ENCODE data around the gene PRSS1.
"Not testable (repeated sequence)": the region's sequence is repeated elsewhere in the genome, so short reads cannot be mapped to it uniquely, and the experiment has no call there.

PRSS1 gene

GRCh38 chr7:142745091-142745635 lies 4.1 kb upstream of the PRSS1 start:
- CTCF ChIA-PET: no interaction called here
- H3K4me3 ChIP-seq (ENCODE audit: low read depth, low read length): no peak overlapping the region
- TF ChIP-seq, protein P1, sequence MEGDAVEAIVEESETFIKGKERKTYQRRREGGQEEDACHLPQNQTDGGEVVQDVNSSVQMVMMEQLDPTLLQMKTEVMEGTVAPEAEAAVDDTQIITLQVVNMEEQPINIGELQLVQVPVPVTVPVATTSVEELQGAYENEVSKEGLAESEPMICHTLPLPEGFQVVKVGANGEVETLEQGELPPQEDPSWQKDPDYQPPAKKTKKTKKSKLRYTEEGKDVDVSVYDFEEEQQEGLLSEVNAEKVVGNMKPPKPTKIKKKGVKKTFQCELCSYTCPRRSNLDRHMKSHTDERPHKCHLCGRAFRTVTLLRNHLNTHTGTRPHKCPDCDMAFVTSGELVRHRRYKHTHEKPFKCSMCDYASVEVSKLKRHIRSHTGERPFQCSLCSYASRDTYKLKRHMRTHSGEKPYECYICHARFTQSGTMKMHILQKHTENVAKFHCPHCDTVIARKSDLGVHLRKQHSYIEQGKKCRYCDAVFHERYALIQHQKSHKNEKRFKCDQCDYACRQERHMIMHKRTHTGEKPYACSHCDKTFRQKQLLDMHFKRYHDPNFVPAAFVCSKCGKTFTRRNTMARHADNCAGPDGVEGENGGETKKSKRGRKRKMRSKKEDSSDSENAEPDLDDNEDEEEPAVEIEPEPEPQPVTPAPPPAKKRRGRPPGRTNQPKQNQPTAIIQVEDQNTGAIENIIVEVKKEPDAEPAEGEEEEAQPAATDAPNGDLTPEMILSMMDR (IDR thresholded peaks at IDR 0.05; ENCODE audit: insufficient read depth, low read length, missing control alignments): no peak
- POLR2A ChIA-PET: no interaction called here
- no peak for DNase-seq (ENCODE audit: low read depth, low spot score)

DNA sequence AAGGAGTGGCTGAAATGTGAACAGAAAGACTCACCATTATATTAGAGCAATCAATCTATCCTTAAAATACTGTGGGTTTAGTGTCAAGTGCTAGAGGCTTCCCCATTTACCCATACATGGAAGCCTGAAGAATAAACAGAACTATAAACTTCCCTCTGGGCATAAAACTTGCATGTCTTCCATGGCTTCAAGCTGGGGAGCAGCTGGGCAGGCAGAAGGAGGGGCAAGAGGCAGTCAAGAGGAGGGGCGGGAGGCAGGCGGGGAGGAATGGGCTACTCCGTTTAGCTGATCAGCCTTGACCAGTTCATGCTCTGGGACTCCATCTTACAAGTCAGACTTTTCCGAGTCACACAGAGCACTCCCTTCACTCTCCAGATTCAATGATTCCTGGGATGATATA lies 3.5 kb upstream of the PRSS1 start:
- POLR2A ChIA-PET: no interaction called here
- CTCF ChIA-PET: no interaction called here
- DNase-seq (ENCODE audit: low read depth, low spot score): no peak
- no peak overlapping the region for H3K4me3 ChIP-seq (ENCODE audit: low read depth, low read length)
- TF ChIP-seq, protein P1 (IDR thresholded peaks at IDR 0.05; ENCODE audit: insufficient read depth, low read length, missing control alignments): no peak

- TF ChIP-seq, protein P1 (IDR thresholded peaks at IDR 0.05; ENCODE audit: insufficient read depth, low read length, missing control alignments): no peak
- DNase-seq (ENCODE audit: low read depth, low spot score): no peak
- POLR2A ChIA-PET: no interaction called here
- no peak overlapping the region for H3K4me3 ChIP-seq (ENCODE audit: low read depth, low read length)
- CTCF ChIA-PET: no interaction called here
Measured at GRCh38 chr7:142746264-142746663, 3.0 kb upstream of the PRSS1 start.

DNA sequence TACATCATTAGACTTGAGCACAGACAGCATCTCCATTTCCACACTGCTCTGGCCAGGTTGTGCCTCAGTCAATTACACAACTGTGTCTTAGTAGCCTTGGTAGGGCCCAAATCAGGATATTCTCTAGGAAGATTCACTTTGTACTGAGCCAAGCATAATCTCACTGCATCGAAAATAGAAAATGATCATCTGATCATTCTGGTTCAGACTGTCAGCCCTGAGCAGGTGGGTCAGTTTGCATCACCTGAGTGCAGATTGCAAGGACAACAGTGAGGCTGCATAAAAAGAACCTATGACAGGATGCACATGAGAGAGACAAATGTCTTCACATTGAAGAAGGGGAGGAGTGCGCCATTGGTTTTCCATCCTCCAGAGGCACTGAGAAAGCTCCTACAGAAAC lies 862 bp upstream of the PRSS1 start:
- POLR2A ChIA-PET, CTCF ChIA-PET: not testable (repeated sequence)

GRCh38 chr7:142750321-142750938 lies 1.2 kb downstream of the PRSS1 start:
- CTCF ChIA-PET: interaction anchor here (1.0 to 1.9 kb wide), 2 partner anchors 32 to 38 kb away, joined by 3 to 4 read pairs; no protein-coding TSS in a partner anchor

More for the DNA sequence above, 862 bp upstream of the PRSS1 start:
- DNase-seq (ENCODE audit: low read depth, low spot score); H3K4me3 ChIP-seq (ENCODE audit: low read depth, low read length): not testable (repeated sequence)

GRCh38 chr7:142751526-142752175 lies 2.4 kb downstream of the PRSS1 start:
- CTCF ChIA-PET; H3K4me3 ChIP-seq (ENCODE audit: low read depth, low read length); POLR2A ChIA-PET; DNase-seq (ENCODE audit: low read depth, low spot score): not testable (repeated sequence)

More at GRCh38 chr7:142750321-142750938, 1.2 kb downstream of the PRSS1 start:
- TF ChIP-seq, protein P1 (IDR thresholded peaks at IDR 0.05; ENCODE audit: insufficient read depth, low read length, missing control alignments): no peak
- POLR2A ChIA-PET: no interaction called here
- no peak overlapping the region for H3K4me3 ChIP-seq (ENCODE audit: low read depth, low read length)
- DNase-seq (ENCODE audit: low read depth, low spot score): no peak

- no peak for DNase-seq (ENCODE audit: low read depth, low spot score)
- ChIA-PET POLR2A (no interaction called here), CTCF (interaction anchor here (1.3 kb wide), 1 partner anchor 31 kb away, joined by 3 read pairs; no protein-coding TSS in a partner anchor)
- TF ChIP-seq, protein P1 (IDR thresholded peaks at IDR 0.05; ENCODE audit: insufficient read depth, low read length, missing control alignments): no peak
- H3K4me3 ChIP-seq (ENCODE audit: low read depth, low read length): no peak overlapping the region
Measured at GRCh38 chr7:142752376-142753225, 3.3 kb downstream of the PRSS1 start.

All from AG04449 (cell line).